Right lobe of liver (tissue), 4 donors: ENCODE measurements around the gene NSD1.

Experiments used
- POLR2A ChIP-seq: fragments of 450-650 bp; IDR thresholded peaks from one replicate; pipeline ENCODE4 v1.6.1; 2017; ENCODE audit warnings: antibody characterized with exemption, mild to moderate bottlenecking
- TF ChIP-seq, protein P1 (sequence below), 4 donors: fragments of 200-600 bp in 3 of 4; fragments of 450-650 bp in 1 of 4; IDR thresholded peaks; one replicate each; pipeline versions ENCODE4 v1.5.1 to v1.8.0; 2016 to 2022; ENCODE audit warnings: antibody characterized with exemption in 4 of 4, mild to moderate bottlenecking in 2 of 4
- donor health status: DM: no; HTN: no; CAD: no.
- donor health status: DM: no; HTN: no; CAD: no.
- donor health status: DM: no; HTN: yes; CAD: no.

DNA sequence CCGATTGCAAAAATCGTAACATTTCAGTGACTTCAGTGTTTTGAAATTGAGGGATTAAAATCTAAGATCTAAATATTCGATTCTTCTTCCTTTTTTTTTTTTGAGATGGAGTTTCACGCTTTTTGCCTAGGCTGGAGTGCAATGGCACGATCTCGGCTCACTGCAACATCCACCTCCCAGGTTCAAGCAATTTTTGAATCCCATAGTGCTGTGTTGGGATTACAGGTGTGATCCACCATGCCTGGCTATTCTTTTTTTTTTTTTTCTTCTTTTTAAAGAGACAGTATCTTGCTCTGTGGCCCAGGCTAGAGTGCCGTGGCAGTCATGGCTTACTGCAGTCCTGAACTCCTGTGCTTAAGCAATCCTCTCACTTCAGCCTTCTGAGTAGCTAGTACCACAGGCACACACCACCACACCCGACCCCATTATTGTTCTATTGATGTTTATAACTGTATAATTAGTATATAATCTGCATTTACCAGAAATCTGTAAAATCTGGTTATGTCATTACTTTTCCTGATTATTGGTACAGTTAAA lies 42.7 kb downstream of the NSD1 start:
- TF ChIP-seq, protein P1, sequence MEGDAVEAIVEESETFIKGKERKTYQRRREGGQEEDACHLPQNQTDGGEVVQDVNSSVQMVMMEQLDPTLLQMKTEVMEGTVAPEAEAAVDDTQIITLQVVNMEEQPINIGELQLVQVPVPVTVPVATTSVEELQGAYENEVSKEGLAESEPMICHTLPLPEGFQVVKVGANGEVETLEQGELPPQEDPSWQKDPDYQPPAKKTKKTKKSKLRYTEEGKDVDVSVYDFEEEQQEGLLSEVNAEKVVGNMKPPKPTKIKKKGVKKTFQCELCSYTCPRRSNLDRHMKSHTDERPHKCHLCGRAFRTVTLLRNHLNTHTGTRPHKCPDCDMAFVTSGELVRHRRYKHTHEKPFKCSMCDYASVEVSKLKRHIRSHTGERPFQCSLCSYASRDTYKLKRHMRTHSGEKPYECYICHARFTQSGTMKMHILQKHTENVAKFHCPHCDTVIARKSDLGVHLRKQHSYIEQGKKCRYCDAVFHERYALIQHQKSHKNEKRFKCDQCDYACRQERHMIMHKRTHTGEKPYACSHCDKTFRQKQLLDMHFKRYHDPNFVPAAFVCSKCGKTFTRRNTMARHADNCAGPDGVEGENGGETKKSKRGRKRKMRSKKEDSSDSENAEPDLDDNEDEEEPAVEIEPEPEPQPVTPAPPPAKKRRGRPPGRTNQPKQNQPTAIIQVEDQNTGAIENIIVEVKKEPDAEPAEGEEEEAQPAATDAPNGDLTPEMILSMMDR (IDR thresholded peaks at IDR 0.05) = no peak
- TF ChIP-seq POLR2A = no peak
